Measurements from ENCODE around the gene TNFAIP1. TPM values are rescaled to one million over a fixed set of nuclear protein-coding genes. Genes with fewer than 3 reads are reported as not detected.
"Not testable (repeated sequence)": the region's sequence is repeated elsewhere in the genome, so short reads cannot be mapped to it uniquely, and the experiment has no call there.

Gene TNFAIP1, protein sequence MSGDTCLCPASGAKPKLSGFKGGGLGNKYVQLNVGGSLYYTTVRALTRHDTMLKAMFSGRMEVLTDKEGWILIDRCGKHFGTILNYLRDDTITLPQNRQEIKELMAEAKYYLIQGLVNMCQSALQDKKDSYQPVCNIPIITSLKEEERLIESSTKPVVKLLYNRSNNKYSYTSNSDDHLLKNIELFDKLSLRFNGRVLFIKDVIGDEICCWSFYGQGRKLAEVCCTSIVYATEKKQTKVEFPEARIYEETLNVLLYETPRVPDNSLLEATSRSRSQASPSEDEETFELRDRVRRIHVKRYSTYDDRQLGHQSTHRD
- total RNA-seq (2014; rRNA removed; shearing (Covaris generic)) = 25.1 and 26.3 TPM in 2 replicates

- DNase-seq (ENCODE audit: low spot score) = peak; percentile 99
Observed at GRCh38 chr17:28335201-28335958, at the start of gene TNFAIP1, which contains the start of gene IFT20. Gene TNFAIP1 (plus strand): TSS chr17:28335761. CDS start chr17:28339522, 3,761 bp downstream. Gene IFT20 (minus strand): TSS chr17:28335472. CDS start chr17:28331985, 3,487 bp downstream.

DNA sequence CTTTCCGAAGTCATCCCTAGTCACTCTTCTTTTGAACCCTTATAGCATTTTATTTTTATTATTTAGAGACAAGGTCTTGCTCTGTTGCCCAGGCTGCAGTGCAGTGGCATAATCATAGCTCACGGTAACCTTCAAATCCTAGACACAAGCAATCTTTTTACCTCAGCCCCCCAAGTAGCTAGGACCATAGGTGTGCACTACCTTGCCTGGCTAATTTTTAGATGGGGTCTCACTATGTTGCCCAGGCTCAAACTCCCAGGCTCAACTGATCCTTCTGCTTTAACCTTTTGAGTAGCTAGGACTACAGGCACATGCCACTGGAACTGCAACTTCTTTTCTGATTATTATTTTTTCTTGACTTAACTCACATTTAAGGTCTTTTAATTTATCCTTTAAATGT lies 49.6 kb upstream of the TNFAIP1 start:
- no peak for DNase-seq (ENCODE audit: low spot score)

GRCh38 chr17:28290703-28291102 lies 44.9 kb upstream of the TNFAIP1 start:
- DNase-seq (ENCODE audit: low spot score) = no peak

- DNase-seq (ENCODE audit: low spot score) = no peak
Observed at GRCh38 chr17:28291780-28292330, 43.7 kb upstream of the TNFAIP1 start.

DNA sequence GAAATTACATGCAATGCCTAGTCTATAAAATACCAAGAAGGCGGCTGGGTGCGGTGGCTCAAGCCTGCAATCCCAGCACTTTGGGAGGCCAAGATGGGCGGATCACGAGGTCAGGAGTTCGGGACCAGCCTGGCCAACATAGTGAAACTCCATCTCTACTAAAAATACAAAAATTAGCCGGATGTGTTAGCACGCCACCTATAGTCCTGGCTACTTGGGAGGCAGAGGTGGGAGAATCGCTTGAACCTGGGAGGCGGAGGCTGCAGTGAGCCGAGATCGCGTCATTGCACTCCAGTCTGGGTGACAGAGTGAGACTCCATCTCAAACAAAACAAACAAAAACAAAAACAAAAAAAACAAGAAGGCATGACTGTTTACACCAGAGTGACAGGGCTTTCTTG lies 42.7 kb upstream of the TNFAIP1 start:
- not testable (repeated sequence) for DNase-seq (ENCODE audit: low spot score)

GRCh38 chr17:28293994-28294393 lies 41.6 kb upstream of the TNFAIP1 start:
- no peak for DNase-seq (ENCODE audit: low spot score)

DNA sequence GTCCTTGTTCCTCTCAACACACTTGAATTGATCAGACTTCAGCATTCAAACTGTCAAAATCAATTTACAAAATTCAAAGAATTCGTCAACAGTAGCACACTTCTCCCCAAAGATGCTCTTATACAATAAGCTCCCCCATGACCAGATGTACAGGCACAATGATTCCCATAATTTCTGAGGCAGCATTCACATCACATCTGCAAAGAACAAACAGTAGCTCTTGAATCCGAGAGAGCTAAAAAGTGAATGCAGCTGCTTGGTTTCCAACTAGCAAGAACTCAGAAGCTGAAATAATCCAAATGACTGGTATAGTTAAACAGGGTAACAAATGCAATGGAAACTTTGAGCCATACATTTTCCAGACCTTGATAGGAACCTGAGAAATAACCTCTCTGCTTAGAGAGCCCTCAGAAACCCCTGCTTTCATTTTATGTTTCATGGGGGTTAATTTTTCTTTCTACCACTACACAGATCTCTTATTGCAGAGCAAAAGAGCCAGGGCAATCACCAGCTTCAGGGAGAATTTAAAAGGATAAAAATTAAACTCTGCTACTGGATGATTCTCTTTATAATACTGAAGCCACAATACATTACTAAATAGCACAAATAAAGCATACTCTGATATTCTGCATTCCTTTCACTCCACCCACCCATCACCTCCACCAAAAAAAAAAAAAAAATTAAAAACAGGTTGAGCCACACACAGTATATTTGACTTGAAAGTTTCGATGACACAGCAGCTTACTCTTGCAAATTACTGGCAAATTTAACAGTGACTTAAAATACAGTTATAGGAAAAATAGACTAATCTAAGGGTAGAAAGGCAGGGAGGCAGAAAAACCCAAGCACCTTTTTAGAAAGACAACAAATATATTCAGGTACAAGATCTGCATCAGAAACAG lies 39.6 kb upstream of the TNFAIP1 start:
- no peak for DNase-seq (ENCODE audit: low spot score)

DNA sequence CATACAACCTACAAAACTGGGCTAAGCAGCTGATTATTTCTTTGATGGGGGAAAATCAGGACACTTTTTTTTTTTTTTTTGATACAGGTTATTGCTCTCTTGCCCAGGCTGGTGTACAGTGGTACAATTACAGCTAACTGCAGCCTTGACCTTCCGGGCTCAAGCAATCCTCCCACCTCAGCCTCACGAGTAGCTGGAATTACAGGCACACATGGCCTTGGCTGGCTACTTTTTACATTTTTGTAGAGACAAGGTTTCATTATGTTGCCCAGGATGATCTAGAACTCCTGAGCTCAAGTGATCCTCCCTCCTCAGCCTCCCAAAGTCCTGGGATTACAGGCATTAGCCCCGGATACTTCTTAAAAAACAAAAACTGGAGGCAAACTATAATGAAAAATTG lies 37.1 kb upstream of the TNFAIP1 start:
- DNase-seq (ENCODE audit: low spot score) = no peak

- DNase-seq (ENCODE audit: low spot score) = no peak
Observed at GRCh38 chr17:28306954-28307401, 28.6 kb upstream of the TNFAIP1 start.

GRCh38 chr17:28313841-28314240 lies 21.7 kb upstream of the TNFAIP1 start:
- DNase-seq (ENCODE audit: low spot score) = no peak

GRCh38 chr17:28315846-28316705 lies 19.5 kb upstream of the TNFAIP1 start:
- no peak for DNase-seq (ENCODE audit: low spot score)

DNA sequence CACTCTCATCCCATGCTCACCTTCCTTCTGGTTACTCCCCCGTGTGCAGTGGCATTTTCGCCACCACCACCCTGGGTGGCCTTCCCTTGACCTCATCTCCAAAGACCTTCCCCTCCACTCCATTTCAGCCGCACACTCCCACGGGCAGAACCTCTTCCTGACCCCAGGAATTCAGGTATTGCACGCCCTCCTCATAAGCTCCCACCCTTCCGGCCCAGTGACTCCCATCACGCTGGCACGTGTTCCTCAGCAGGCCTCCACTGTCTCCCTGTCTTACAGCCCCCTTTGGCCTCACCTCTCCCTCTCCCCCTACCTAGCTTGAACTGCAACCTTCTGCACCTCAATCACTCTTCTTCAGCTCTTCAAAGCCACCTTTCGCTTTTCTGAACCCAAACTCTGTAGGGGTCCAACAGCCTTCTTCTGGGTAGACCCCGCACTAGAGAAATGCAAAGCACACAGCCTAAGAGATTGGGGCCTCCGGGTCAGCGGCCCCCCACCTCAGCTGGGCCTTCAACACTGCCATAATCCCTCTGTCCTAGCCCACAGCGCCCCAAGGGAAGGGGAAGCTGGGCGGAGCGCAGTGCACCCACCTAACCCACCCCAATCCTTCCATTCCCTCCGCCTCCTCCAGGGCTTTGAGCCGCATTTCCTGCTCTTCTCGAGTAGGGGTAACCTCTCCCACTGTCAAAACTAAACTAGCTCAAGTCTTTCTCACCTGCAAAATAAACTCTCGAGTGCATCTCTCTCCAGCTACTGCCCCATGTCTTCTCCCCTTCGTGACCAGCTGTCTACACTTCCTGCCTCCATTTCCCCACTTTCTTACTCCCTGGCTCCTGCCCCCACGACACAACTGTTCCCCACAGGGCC lies 18.2 kb upstream of the TNFAIP1 start:
- DNase-seq (ENCODE audit: low spot score) = no peak

DNA sequence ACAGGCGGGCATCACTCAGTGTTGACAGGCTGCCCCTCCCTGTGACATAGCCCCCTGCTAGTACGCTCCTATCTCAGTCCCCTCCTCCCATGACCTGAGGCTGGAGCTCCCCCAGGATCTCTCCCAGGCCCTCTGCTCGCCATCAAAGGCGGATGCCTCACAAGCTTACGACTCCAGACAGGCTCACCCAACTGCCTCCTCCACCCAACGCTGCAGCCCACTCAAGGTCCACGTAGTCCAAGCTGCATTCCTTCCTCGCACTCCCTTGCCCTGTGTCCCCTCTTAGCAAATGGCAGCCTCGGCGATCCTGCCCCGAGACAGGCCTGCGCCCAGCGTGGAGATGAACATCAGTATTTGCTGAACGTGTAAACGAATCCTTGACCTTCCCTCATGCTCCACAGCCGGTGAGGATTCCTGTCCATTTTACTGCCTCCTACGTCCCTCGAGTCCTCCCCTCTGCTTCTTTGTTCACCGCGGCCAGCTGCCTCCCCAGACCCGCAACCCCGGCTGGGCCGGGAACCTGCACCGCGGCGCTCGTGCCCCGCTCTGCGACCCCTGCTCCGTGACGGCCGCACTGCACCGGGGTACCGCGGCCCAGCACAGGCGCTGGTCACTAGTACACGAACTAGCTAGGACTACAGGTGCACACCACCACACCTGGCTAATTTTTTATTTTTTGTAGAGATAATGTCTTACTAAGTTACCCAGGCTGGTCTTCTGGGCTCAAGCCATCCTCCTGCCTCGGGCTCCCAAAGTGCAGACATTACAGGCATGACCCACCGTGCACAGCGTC lies 17.4 kb upstream of the TNFAIP1 start:
- no peak for DNase-seq (ENCODE audit: low spot score)

DNA sequence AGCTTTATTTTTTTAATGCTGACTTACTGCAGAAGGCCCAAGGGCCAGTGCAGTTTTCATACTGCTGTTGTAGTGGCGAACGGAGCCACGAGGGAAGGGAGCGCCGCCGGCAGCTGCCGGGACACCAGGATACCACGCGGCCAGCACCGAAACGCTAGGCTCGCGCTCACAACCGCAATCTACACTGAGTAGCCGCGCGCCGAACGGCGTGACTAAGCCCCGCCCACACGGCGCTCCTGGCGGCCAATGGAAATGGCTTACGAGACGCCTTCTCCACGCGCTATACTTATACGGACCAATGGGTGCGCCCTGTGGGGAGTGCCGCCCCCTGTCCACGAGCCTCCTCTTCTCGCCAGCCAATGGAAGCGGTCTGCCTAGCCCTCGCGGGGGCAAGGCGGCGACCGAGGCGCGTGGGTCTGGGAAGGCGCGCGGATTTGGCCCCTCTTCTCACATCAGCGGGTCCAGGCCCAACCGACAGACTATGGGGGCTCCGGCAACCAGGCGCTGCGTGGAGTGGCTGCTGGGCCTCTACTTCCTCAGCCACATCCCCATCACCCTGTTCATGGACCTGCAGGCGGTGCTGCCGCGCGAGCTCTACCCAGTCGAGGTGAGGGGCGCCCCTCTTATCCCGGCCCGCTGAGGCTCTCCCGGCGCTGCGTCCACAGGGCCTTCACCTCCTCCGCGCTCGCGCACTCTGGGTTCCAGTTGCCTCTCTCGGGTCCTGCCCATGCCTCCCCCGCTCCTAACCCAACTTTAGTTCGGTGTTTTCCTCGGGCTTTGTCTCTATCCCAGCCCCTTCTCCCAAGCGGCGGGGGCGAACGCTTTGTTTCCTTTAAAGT lies 16.6 kb upstream of the TNFAIP1 start, which contains the start of gene TMEM97:
Gene TMEM97 (plus strand): TSS at position 442 of the 839 bp plus-strand sequence. CDS start 40 bp downstream, at position 482.
- DNase-seq (ENCODE audit: low spot score) = peak; percentile 97

DNA sequence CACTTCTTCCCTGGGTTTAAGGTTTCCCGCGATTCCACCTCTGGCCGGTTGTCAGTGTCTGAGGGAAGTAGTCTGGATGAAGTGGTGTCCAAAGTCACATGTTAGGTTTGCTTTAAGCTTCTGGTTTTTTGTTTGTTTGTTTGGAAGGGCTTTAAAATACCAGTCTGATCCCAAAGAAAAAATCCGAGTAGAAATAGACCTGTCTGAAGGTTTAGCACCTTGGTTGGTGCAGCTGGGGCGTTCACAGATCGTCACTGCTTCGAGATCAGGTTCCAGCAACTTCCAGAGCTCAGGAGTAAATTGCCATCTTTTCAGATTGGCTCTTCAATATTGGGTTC lies 16.0 kb upstream of the TNFAIP1 start:
- DNase-seq (ENCODE audit: low spot score) = no peak

- DNase-seq (ENCODE audit: low spot score) = no peak
Observed at GRCh38 chr17:28320215-28321061, 15.1 kb upstream of the TNFAIP1 start.

DNA sequence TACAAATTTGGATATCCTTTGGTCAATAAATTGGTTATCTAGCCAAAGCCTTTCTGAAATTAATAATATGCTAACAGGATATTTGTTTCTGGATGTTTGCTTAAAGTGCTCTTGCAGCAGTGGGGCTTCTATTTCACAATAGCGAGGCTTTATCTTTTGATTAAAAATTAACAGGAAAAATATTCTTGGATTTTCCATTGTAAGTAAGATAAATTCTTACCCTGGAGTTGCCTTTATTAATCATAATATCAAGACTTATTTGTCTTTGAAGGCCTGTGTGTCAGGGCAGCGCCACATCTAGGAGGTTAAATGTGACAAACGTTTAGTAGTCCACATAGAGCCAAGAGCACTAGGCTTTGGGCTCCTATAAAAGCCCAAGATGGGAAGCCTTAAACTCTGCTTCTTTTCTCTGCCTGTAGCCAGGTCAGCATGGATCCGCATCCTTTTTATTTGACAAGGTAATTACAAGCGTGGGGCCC lies 11.3 kb upstream of the TNFAIP1 start:
- no peak for DNase-seq (ENCODE audit: low spot score)
